ENCODE results near the gene DKK3.

- TF ChIP-seq CTCF (IDR thresholded peaks at IDR 0.05) (no peak), SMC3 (IDR thresholded peaks at IDR 0.05) (no peak), POLR2A (IDR thresholded peaks at IDR 0.05; ENCODE audit: low read length) (no peak), CBX8 (IDR thresholded peaks at IDR 0.05) (no peak), ZFP36 (IDR thresholded peaks at IDR 0.05; ENCODE audit: borderline replicate concordance, partially characterized antibody) (no peak)
- TF ChIP-seq, protein P1, sequence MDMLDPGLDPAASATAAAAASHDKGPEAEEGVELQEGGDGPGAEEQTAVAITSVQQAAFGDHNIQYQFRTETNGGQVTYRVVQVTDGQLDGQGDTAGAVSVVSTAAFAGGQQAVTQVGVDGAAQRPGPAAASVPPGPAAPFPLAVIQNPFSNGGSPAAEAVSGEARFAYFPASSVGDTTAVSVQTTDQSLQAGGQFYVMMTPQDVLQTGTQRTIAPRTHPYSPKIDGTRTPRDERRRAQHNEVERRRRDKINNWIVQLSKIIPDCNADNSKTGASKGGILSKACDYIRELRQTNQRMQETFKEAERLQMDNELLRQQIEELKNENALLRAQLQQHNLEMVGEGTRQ (IDR thresholded peaks at IDR 0.05) = no peak
Observed at GRCh38 chr11:12003336-12003735, 5.1 kb downstream of the DKK3 start.

Data from A549 (cell line).